ENCODE measurements around the gene PTPRR.
A peak's percentile ranks its signal among the peaks of the same experiment; 100 is the strongest.

PTPRR gene

GRCh38 chr12:70964867-70965510, 44.5 kb upstream of the PTPRR start:
- Histone ChIP-seq H3K36me3 (ENCODE audit: control insufficient read depth, low read length) (no peaks in the 10 kb centered on the region), H3K4me3 (ENCODE audit: low read length) (no peak overlapping the region), H4K20me1 (ENCODE audit: control insufficient read depth, insufficient read depth, low read depth, low read length) (no peaks in the 10 kb centered on the region), H3K9me3 (ENCODE audit: control insufficient read depth, insufficient read depth, low read length) (no peaks in the 10 kb centered on the region), H3K27me3 (ENCODE audit: control insufficient read depth, low read length) (no peaks in the 10 kb centered on the region), H3K4me1 (ENCODE audit: control insufficient read depth, low read length) (peaks cover 59% of the 10 kb centered on the region), H3K27ac (ENCODE audit: low read depth, low read length) (no peak overlapping the region), H3K79me2 (ENCODE audit: control insufficient read depth, low read length) (no peaks in the 10 kb centered on the region), H3K4me2 (ENCODE audit: low read length) (peak overlapping the region; percentile 23), H3F3A (ENCODE audit: control insufficient read depth, insufficient read depth) (peaks cover 17% of the 10 kb centered on the region), H3K9me2 (replicated peaks; ENCODE audit: control insufficient read depth, low read length) (no peaks in the 10 kb centered on the region)
- TF ChIP-seq, protein P1, sequence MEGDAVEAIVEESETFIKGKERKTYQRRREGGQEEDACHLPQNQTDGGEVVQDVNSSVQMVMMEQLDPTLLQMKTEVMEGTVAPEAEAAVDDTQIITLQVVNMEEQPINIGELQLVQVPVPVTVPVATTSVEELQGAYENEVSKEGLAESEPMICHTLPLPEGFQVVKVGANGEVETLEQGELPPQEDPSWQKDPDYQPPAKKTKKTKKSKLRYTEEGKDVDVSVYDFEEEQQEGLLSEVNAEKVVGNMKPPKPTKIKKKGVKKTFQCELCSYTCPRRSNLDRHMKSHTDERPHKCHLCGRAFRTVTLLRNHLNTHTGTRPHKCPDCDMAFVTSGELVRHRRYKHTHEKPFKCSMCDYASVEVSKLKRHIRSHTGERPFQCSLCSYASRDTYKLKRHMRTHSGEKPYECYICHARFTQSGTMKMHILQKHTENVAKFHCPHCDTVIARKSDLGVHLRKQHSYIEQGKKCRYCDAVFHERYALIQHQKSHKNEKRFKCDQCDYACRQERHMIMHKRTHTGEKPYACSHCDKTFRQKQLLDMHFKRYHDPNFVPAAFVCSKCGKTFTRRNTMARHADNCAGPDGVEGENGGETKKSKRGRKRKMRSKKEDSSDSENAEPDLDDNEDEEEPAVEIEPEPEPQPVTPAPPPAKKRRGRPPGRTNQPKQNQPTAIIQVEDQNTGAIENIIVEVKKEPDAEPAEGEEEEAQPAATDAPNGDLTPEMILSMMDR (IDR thresholded peaks at IDR 0.05; ENCODE audit: low read depth, low read length, poor library complexity, severe bottlenecking): no peak
- TF ChIP-seq EZH2phosphoT487 (IDR thresholded peaks at IDR 0.05; ENCODE audit: borderline replicate concordance, low read length): no peak

GRCh38 chr12:70963081-70963660, 42.6 kb upstream of the PTPRR start:
- Histone ChIP-seq H3F3A (ENCODE audit: control insufficient read depth, insufficient read depth) (peaks cover 17% of the 10 kb centered on the region), H3K9me2 (replicated peaks; ENCODE audit: control insufficient read depth, low read length) (no peaks in the 10 kb centered on the region), H3K4me2 (ENCODE audit: low read length) (peak overlapping the region; percentile 84), H3K27ac (ENCODE audit: low read depth, low read length) (no peak overlapping the region), H4K20me1 (ENCODE audit: control insufficient read depth, insufficient read depth, low read depth, low read length) (no peaks in the 10 kb centered on the region), H3K79me2 (ENCODE audit: control insufficient read depth, low read length) (no peaks in the 10 kb centered on the region), H3K9me3 (ENCODE audit: control insufficient read depth, insufficient read depth, low read length) (peaks cover 4% of the 10 kb centered on the region; the same call in 1 of the 2 replicates), H3K4me1 (ENCODE audit: control insufficient read depth, low read length) (peaks cover 65% of the 10 kb centered on the region), H3K36me3 (ENCODE audit: control insufficient read depth, low read length) (no peaks in the 10 kb centered on the region), H3K27me3 (ENCODE audit: control insufficient read depth, low read length) (no peaks in the 10 kb centered on the region), H3K4me3 (ENCODE audit: low read length) (no peak overlapping the region)
- no peak for TF ChIP-seq EZH2phosphoT487 (IDR thresholded peaks at IDR 0.05; ENCODE audit: borderline replicate concordance, low read length)
- TF ChIP-seq, protein P1 (IDR thresholded peaks at IDR 0.05; ENCODE audit: low read depth, low read length, poor library complexity, severe bottlenecking): no peak

- Histone ChIP-seq H3K4me2 (ENCODE audit: low read length) (peak overlapping the region; percentile 84), H3K27me3 (ENCODE audit: control insufficient read depth, low read length) (no peaks in the 10 kb centered on the region), H4K20me1 (ENCODE audit: control insufficient read depth, insufficient read depth, low read depth, low read length) (no peaks in the 10 kb centered on the region), H3K4me1 (ENCODE audit: control insufficient read depth, low read length) (peaks cover 65% of the 10 kb centered on the region), H3K79me2 (ENCODE audit: control insufficient read depth, low read length) (no peaks in the 10 kb centered on the region), H3K36me3 (ENCODE audit: control insufficient read depth, low read length) (no peaks in the 10 kb centered on the region), H3K27ac (ENCODE audit: low read depth, low read length) (peak overlapping the region; percentile 66), H3K9me3 (ENCODE audit: control insufficient read depth, insufficient read depth, low read length) (peaks cover 4% of the 10 kb centered on the region; the same call in 1 of the 2 replicates), H3F3A (ENCODE audit: control insufficient read depth, insufficient read depth) (peaks cover 17% of the 10 kb centered on the region), H3K4me3 (ENCODE audit: low read length) (peak overlapping the region; percentile 53), H3K9me2 (replicated peaks; ENCODE audit: control insufficient read depth, low read length) (no peaks in the 10 kb centered on the region)
- TF ChIP-seq EZH2phosphoT487 (IDR thresholded peaks at IDR 0.05; ENCODE audit: borderline replicate concordance, low read length): no peak
- TF ChIP-seq, protein P1 (IDR thresholded peaks at IDR 0.05; ENCODE audit: low read depth, low read length, poor library complexity, severe bottlenecking): no peak
Measured at GRCh38 chr12:70962226-70962794, 41.8 kb upstream of the PTPRR start.

Data from DOHH2 (cell line).